ENCODE measurements around the gene CNTN4.

Gene CNTN4

DNA sequence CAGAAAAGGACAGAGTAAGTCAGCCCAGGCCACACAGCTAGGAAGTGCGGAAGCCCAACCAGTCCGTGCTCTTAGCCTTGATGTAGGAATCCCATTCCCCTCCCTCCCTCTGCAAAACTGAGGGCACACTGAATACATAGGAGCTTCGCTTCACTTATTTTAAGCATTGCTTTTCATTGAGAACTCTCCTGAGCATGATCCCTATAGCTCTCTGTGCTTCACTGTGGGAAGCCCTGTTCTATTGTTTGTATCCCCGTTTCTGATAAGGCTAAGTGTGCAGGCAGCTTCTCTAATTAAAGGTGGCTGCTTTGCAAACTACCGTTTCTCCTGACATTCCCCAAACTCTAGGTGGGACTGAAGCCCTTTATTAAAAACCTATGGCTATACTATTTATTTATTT is 981.6 kb downstream of the CNTN4 start:
- DNase-seq, result no peak

DNA sequence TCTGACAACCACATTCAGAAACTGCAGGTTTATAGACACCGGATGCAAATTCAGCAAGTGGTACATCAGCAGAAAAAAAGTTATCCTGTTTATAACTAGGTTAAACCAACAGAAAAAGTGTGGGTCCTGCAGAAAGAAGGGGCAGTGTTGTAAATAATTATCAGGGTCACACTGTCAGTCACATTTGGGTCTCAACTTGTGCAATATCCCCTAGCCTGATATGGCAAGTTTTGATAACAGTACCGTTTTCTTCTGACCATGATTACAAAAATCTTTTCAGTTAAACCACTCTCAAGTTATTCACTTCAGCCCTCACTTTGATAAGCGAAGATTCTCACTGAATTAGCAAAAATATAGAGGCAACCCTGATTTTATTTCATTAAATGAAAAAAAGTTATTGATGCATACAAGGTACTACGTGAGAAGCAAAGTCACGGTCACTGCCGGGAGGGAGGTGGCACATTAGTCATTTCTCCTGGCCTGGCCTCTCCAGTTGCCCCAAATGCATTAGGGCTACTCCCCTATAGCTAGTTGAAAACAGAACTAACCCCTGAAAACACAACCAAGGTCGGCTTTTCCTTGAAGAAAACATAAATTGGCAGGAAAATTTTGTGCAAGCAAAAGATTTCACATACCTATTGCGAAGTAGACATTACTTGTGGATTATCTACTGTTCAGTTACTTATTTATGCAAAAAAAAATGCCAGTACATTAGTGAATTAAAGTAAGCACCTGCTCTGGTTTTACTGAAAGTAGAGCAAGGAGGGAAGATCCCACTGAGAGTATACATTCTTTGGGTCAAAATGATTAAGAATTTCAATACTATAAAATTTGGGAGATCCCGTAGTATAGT is 982.9 kb downstream of the CNTN4 start:
- DNase-seq, result no peak

DNA sequence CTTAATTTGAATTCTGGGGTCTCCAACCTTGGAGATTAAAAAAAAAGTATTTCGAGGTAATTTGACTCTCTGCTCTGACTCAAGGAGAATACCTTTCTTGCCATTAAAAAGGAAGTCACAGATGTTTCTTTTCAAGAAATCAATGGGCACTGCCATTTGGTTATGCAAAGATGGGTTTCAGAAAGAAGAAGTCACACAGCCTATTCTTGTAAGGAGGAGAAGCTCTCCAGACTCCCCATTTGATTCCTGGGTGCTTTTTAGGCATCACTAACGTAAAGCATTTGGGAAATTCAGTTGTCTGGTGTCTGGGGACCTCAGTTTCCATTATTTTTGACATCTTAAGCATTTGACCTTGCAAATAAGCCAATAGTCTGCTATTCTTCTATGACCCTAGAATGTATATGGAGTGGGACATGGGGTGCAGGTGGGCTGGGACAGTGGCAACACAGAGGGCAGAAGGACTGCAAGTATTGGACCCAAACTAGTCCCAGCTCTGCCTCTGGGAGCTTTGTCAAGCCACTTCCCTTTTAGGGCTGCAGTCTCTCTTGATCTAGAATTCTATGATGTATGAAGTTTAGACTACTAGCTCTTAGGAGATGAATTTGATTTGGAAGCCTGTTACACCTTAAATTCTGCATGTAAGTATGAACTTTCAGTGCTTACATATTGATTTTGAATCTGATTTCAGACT is 983.7 kb downstream of the CNTN4 start:
- DNase-seq, result no peak

DNA sequence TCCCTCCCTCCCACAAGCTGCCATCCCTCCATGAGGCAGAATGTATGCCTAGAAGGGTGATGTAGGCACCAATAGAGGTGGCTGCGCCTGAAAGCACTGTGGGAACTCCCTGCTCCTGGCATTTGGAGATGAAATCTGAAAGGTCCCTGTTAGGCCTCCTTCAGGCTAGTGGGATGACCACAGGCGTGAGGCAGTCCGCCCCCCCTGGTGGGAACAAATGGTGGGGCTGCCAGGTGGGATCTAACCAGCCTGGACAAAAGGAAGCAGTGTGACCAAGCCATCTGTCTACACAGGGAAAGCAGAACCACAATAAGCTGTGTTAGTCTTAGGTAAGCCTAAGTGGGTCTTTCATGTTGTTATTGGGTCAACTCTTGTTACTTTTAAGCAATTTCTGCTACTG is 986.2 kb downstream of the CNTN4 start:
- no peak for DNase-seq

DNA sequence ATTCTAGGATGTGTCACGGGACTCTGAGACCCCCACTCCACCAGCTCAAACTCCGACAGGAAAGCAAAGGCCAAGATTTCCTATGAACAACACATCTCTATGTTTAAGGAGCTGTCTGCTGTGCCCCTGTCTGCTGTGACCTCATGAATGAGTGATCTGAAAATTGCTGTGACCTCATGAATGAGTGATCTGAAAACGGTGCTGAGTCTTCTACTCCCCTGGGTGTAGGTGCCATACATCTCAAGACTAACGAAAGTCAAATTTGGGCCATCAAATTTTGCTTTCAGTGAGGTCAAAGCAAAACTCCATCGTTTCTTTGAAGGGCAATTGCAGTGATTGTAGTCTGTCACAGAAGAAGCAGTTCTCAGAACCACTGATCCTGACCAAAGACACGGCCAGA is 987.1 kb downstream of the CNTN4 start:
- DNase-seq, result no peak

DNA sequence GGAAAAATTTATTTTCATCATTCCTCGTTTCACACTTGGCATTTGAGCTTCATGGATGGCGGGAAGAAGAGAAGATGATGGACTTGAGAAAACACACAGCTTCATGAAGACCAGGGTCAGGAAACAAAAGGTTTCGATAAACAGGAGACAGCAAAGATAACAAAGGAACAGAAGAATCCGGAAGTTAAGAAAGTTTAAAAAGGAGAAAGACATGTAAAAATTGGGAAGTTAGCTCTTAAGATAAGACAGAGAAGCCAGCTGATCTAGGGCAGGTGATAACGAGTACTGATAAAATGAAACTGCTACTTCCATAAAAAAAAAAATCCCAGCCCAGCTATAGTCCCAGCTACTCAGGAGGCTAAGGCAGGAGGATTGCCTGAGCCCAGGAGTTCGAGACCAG is 987.6 kb downstream of the CNTN4 start:
- no peak for DNase-seq

DNA sequence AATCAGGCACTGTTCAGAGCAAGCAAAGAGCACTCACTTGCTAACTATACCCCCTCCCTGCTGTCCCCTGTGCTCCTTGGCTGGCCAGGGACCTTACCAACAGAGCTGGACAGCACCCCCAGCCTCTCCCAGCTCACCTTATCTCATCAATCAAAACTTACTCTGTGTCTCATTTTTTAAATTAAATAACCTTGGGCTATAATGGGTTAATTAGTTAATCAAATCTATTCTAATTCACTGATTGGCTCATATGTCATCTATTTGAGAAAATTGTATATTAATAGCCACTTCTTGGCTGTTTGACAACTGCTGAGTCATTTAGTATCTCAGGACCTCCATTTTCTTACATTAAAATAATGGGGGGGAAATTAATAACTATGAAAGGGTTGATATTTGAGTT is 988.6 kb downstream of the CNTN4 start:
- no peak for DNase-seq

DNA sequence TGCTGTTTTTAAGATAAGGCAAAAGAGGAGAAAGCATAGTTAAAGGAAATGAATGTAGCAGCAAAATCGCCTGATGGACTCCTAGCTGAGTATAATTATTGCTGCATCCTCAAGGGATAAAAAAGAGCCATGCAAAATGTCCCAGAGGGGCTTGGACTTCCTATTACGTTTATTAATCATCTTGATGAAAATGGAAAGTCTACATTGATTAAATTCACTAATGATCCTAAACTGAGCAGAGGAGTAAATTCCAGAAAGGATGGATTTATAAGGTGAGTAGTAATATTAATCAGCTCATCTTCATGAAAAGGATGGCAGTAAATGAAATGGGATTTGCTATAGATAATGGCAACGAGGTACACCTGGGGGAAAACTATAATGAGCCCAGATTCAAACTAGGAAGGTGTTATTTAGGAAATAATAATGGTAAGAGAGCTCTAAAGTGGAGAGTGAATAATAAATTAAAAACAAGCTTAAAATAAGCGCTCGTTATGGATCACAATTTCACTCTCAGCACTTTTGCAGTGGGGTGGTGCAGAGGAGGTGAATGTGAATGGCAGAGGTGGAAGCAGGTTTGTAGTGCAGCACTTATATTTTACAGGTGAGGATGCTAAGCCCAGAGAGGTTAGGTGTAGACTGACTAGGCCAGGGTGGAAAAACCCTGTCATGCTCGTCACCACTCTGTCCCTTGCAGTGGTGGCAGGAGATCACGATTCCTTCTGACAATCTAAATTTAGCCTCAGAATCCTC is 989.2 kb downstream of the CNTN4 start:
- DNase-seq, result no peak

DNA sequence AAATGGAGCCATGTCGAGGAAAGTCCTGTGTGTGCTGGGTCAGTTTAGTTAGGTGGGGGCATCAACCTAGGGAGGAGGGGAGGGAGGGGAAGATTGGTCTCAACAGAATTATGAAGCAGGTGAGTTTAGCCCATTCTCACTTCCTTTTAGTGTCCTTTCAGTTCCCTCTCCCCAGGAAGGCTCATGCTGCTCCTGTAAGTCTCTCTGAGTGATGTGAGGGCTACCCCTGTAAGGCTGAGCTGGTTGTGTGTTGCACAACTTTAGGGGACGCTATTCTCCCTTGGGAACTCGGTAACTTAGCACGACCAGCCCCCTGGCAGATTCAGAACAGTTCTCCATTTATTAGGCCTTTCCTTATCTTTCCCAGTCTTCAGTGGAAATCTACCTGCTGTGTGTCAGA is 990.4 kb downstream of the CNTN4 start:
- DNase-seq, result no peak

DNA sequence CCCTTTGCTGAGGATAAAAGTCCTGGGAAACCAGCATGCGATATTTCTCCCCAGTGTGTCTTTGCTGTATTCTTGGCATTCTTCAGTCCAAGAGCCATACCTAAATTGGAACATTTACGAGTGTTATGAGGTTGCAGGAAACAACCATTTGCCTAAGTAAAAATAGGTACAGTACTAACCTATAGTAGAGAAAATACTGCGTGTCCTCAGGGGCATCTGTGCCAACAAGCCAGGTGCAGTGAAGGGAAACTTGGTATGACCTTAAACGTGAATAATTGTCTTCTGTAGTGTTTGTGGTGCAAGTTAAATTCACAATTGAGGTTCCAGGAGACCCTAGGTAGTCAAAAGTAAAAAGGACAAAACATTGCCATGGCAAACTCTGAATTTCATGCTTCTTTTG is 999.3 kb downstream of the CNTN4 start:
- DNase-seq, result no peak

DNA sequence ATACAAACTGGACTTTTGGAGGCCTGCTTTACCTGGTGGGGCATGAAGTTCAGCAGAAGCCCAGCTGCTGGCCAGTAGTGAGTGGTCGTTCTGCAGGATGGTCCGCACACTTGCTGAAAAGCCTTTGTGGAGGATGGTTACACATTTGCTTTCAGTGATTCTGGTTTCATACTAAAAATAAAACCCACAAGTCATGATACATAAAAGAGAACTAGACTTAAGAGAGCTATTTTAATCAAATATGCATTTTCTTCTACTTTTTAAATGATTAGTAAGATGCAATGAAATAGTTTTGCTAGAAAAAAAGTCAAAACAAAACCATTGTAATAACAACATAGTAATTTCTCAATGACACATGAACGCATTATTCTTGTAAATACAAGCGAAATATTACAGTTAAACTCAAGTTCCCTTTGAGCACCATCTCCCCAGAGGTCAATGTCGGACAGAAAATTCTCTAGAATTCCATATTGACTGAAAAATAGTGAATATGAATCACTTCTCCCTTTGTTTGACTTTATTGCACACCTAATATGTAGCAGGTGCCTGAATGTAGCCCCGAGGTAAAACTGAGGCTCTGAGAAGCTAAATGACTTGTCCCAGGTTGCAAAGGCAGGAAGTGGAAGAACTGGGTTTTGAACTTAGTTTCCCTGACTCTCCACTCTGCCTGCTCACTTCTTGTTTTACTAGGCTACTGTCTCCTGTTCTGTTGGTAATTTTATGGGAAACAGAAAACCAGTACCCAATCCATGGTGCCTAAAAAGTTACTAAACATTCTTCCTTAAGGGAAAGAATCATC is 1003.2 kb downstream of the CNTN4 start:
- DNase-seq, result no peak

DNA sequence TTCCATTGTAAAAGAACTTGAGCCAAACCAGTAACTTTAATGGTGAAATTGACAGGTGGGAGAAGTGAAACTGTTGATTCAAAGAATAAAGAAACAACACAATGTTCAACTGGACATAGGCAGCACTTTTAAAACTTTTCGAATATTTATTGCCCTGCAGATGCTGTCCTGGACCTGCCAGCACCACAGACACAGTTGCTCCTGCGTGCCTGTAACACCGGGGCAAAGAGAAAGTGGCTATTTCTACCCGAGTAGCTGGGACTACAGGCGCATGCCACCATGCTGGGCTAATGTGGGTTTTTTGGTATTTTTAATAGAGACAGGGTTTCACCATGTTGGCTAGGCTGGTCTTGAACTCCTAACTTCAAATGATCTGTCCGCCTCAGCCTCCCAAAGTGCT is 1004.1 kb downstream of the CNTN4 start:
- DNase-seq, result no peak

DNA sequence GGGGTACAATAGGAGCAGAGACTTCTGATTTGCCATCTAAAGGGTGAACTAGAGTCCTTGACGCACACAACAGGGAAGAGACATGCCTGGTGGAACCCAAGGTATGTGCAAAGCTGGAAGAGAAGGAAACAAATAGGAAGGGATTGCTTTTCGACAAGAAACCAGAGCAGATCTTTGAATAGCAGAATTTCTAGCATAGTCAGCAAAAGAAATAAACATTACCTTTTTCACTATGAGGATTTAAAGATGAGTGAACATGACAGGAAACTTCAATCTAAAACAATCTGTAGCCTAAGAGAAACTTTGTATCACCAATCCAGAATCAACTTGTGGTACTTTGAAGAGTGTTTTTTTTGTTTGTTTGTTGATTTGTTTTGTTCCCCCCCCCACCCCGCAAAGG is 1006.6 kb downstream of the CNTN4 start:
- no peak for DNase-seq

DNA sequence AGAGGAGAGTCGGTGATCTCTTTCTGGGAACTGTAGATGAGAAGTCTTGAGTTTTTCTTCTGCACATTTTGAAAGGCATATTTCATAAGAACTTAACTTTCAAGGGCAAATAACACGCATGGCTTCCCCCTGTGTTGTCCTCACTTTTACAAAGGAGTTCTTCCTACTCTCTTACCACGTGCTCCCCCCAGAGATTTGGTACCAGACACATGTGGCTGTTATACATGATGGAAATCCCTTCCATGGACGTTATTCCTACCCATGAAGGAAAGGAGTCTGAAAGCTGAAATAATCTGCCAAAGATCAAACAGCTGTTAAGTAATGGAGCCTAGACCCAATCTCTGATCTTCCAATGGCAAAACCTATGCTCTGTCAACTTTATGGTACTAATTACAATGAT is 1007.1 kb downstream of the CNTN4 start:
- DNase-seq, result no peak

DNA sequence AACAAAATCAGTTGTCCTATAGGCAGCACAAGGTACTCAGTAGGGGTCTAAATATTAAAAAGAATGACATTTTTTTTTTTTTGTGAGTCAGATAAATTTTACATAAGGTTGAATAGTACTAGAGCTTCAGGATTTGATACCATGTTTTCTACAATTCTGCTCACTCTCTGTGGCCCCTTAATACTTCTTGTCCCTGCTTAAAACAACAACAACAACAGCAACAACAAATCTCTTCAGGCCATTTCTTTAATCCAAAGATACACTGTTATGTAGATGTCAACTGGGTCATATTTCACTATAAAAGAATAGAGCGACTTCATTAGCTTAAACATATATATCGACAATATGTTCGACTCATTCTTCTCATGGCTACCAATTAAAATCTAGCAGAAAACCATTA is 1008.5 kb downstream of the CNTN4 start:
- no peak for DNase-seq

All from NCI-H2107 (cell line).